H1 (cell line): ENCODE measurements around the gene SUV39H2. TPM values are rescaled to one million over a fixed set of nuclear protein-coding genes. Genes with fewer than 3 reads are reported as not detected.
"Not testable (repeated sequence)": the region's sequence is repeated elsewhere in the genome, so short reads cannot be mapped to it uniquely, and the experiment has no call there.

Source experiments
- CTCF ChIA-PET: fragments of 300-600 bp; sonication (Branson Sonifier 250); formaldehyde crosslinking; loops from one replicate; lab custom pipeline; 2021; ENCODE audit not compliant: partially characterized antibody; lab: Charles Lee
- POLR2A ChIA-PET: fragments of 300-600 bp; sonication (Branson Sonifier 250); formaldehyde crosslinking; loops from one replicate; lab custom pipeline; 2021; ENCODE audit warnings: inconsistent platforms; ENCODE audit not compliant: partially characterized antibody; lab: Charles Lee
- DNase-seq, 2 experiments: peaks; one replicate each; pipeline versions ENCODE4 v3.0.0 to v3.0.0-alpha.2; 2010 to 2022; ENCODE audit warnings: low spot score in 2 of 2, low read depth in 1 of 2, mixed read lengths in 1 of 2
- FAIRE-seq: peaks from 2 replicates; lab custom pipeline; 2011; peaks lifted over from hg19 to GRCh38; lab: Jason Lieb, UNC
- H2AFZ ChIP-seq: 2 replicates; pipeline ENCODE4 v1.8.1; 2012; ENCODE audit warnings: low read length, inconsistent platforms
- H2AK5ac ChIP-seq: 2 replicates; pipeline ENCODE4 v1.6.1; 2013; ENCODE audit warnings: low read depth, low read length
- H2BK120ac ChIP-seq: replicated peaks from 2 replicates; pipeline ENCODE3; 2013; ENCODE audit warnings: low read depth, low read length, inconsistent platforms
- H2BK12ac ChIP-seq: 2 replicates; pipeline ENCODE4 v1.6.1; 2013; ENCODE audit warnings: low read depth, low read length
- H2BK15ac ChIP-seq: 2 replicates; pipeline ENCODE4 v1.6.1; 2013; ENCODE audit warnings: low read length
- H2BK20ac ChIP-seq: 2 replicates; pipeline ENCODE4 v1.6.1; 2013; ENCODE audit warnings: low read length
- H2BK5ac ChIP-seq: 2 replicates; pipeline ENCODE4 v1.6.1; 2013; ENCODE audit warnings: low read depth, low read length
- H3K14ac ChIP-seq: 2 replicates; pipeline ENCODE4 v1.6.1; 2013; ENCODE audit warnings: inconsistent platforms; ENCODE audit not compliant: insufficient read length
- H3K18ac ChIP-seq: 2 replicates; pipeline ENCODE4 v1.6.1; 2013; ENCODE audit warnings: low read length; ENCODE audit errors: extremely low read depth
- H3K23ac ChIP-seq: 2 replicates; pipeline ENCODE4 v1.6.1; 2013; ENCODE audit warnings: inconsistent platforms; ENCODE audit not compliant: insufficient read length
- H3K23me2 ChIP-seq: 2 replicates; pipeline ENCODE4 v1.6.1; 2013; ENCODE audit warnings: low read depth, low read length
- H3K27ac ChIP-seq: 2 replicates; pipeline ENCODE4 v1.6.1; 2011; ENCODE audit warnings: low read depth, low read length, inconsistent platforms
- H3K27me3 ChIP-seq, 4 experiments: replicated peaks in 1 of 4; 1 replicate in 1 of 4; 2 replicates in 3 of 4; pipeline versions ENCODE4 v1.6.1 to v1.8.1; 2011 to 2013; ENCODE audit warnings: low read length in 3 of 4, mild to moderate bottlenecking in 3 of 4, inconsistent platforms in 2 of 4, mixed read lengths in 2 of 4, moderate library complexity in 1 of 4; ENCODE audit not compliant: control insufficient read depth in 3 of 4, insufficient read depth in 3 of 4; ENCODE audit errors: extremely low read depth in 1 of 4
- H3K36me3 ChIP-seq, 4 experiments: 2 replicates each; pipeline versions ENCODE4 v1.6.1 to v1.8.1; 2011 to 2013; ENCODE audit warnings: mild to moderate bottlenecking in 4 of 4, low read length in 3 of 4, moderate library complexity in 2 of 4, control low read depth in 1 of 4, inconsistent platforms in 1 of 4; ENCODE audit not compliant: insufficient read depth in 4 of 4, control insufficient read depth in 2 of 4
- H3K4ac ChIP-seq: replicated peaks from 2 replicates; pipeline ENCODE3; 2013; ENCODE audit warnings: low read length, low read depth, mixed read lengths, inconsistent platforms; ENCODE audit not compliant: insufficient read length
- H3K4me1 ChIP-seq, 4 experiments: replicated peaks in 1 of 4; 1 replicate in 1 of 4; 2 replicates in 3 of 4; pipeline versions ENCODE4 v1.6.1 to v1.8.1; 2011 to 2013; ENCODE audit warnings: low read length in 3 of 4, inconsistent platforms in 2 of 4, mixed read lengths in 1 of 4; ENCODE audit not compliant: insufficient read depth in 4 of 4, control insufficient read depth in 3 of 4
- H3K4me2 ChIP-seq, 2 experiments: 2 replicates each; pipeline versions ENCODE4 v1.6.1 to v1.8.1; 2011 to 2013; ENCODE audit warnings: low read depth in 2 of 2, low read length in 2 of 2, control low read depth in 1 of 2, inconsistent platforms in 1 of 2, mild to moderate bottlenecking in 1 of 2; ENCODE audit not compliant: insufficient read depth in 1 of 2
- H3K4me3 ChIP-seq, 4 experiments: fragments of 200-600, 300-600 bp in 1 of 4; sonication (generic), shearing (Covaris generic), sonication (Bioruptor Twin) in 1 of 4; 2 replicates each; pipeline versions ENCODE4 v1.5.1 to v1.8.1; 2011 to 2016; ENCODE audit warnings: low read length in 4 of 4, low read depth in 3 of 4, control low read depth in 2 of 4, inconsistent platforms in 2 of 4, mild to moderate bottlenecking in 2 of 4, mixed read lengths in 1 of 4, moderate library complexity in 1 of 4; ENCODE audit not compliant: insufficient read depth in 2 of 4; ENCODE audit errors: extremely low read depth in 1 of 4
- H3K56ac ChIP-seq: replicated peaks from 2 replicates; pipeline ENCODE3; 2013; ENCODE audit warnings: low read depth, mild to moderate bottlenecking, mixed read lengths, low read length, inconsistent platforms; ENCODE audit not compliant: insufficient read length
- H3K79me1 ChIP-seq: 2 replicates; pipeline ENCODE4 v1.6.1; 2013; ENCODE audit warnings: low read depth, low read length, control low read depth
- H3K79me2 ChIP-seq, 2 experiments: 2 replicates each; pipeline versions ENCODE4 v1.6.1 to v1.8.1; 2012 to 2013; ENCODE audit warnings: low read length in 2 of 2, mild to moderate bottlenecking in 2 of 2, inconsistent platforms in 1 of 2; ENCODE audit not compliant: insufficient read depth in 2 of 2, control insufficient read depth in 1 of 2
- H3K9ac ChIP-seq, 4 experiments: replicated peaks in 1 of 4; 1 replicate in 1 of 4; 2 replicates in 3 of 4; pipeline versions ENCODE4 v1.6.1 to v1.8.1; 2011 to 2013; ENCODE audit warnings: low read depth in 3 of 4, low read length in 3 of 4, control low read depth in 2 of 4, mild to moderate bottlenecking in 2 of 4, moderate library complexity in 2 of 4, inconsistent platforms in 1 of 4; ENCODE audit errors: extremely low read depth in 1 of 4
- H3K9me3 ChIP-seq, 2 experiments: 2 replicates each; pipeline versions ENCODE4 v1.6.1 to v1.8.1; 2012 to 2013; ENCODE audit warnings: mild to moderate bottlenecking in 2 of 2, moderate library complexity in 2 of 2, control low read depth in 1 of 2, inconsistent platforms in 1 of 2, low read depth in 1 of 2, low read length in 1 of 2, mixed read lengths in 1 of 2; ENCODE audit not compliant: insufficient read depth in 2 of 2
- H4K20me1 ChIP-seq, 2 experiments: replicated peaks in 1 of 2; 2 replicates each; pipeline versions ENCODE3 to v1.8.1; 2011 to 2013; ENCODE audit warnings: inconsistent platforms in 2 of 2, low read length in 2 of 2, mild to moderate bottlenecking in 1 of 2; ENCODE audit not compliant: insufficient read depth in 2 of 2, control insufficient read depth in 1 of 2
- H4K5ac ChIP-seq: 2 replicates; pipeline ENCODE4 v1.6.1; 2013; ENCODE audit warnings: low read length, low read depth, mixed read lengths, inconsistent platforms; ENCODE audit not compliant: insufficient read length
- H4K8ac ChIP-seq: 2 replicates; pipeline ENCODE4 v1.8.0; 2013; ENCODE audit warnings: mild to moderate bottlenecking, moderate library complexity, low read length, inconsistent platforms; ENCODE audit not compliant: insufficient read depth; ENCODE audit errors: extremely low read depth
- H4K91ac ChIP-seq: replicated peaks from 2 replicates; pipeline ENCODE3; 2013; ENCODE audit warnings: low read length, mixed read lengths, inconsistent platforms; ENCODE audit not compliant: insufficient read length
- WGBS, 2 experiments: shearing (Covaris generic) in 1 of 2; methylation state at CpG; one replicate each; pipeline versions ENCODE4 v1.1.6 to v1.1.7; 2013 to 2015; ENCODE audit warnings: low lambda C conversion rate in 2 of 2, mixed read lengths in 2 of 2, inconsistent platforms in 1 of 2, low coverage in 1 of 2, missing lambda C conversion rate in 1 of 2; ENCODE audit not compliant: insufficient replicate concordance in 2 of 2, insufficient coverage in 1 of 2, insufficient read length in 1 of 2; ENCODE audit errors: extremely low coverage in 1 of 2, missing lambda C conversion rate in 1 of 2; 5-methylcytosine and 5-hydroxymethylcytosine counted together
- polyA plus RNA-seq, 7 experiments: library from polyadenylated mRNA; depleted of rRNA in 3 of 7; stranded (reverse) in 5 of 7; unstranded in 2 of 7; fragments of >200 nt in 5 of 7; fragments of 200-250 nt in 2 of 7; gene quantifications; 1 replicate in 5 of 7; 2 replicates in 1 of 7; 4 replicates in 1 of 7; pipeline versions ENCODE4 v1.2.1 to v1.2.3, GENCODE V29; 2011 to 2013; ENCODE audit warnings: missing spikeins in 2 of 7, mixed read lengths in 2 of 7
- total RNA-seq: library from RNA; stranded (reverse); fragmentation: NEBNext Ultra II Directional; extraction: Animal tissue kit (Norgen Biotek cat#: 25700); gene quantifications from 2 replicates; pipeline ENCODE4 v1.2.1, GENCODE V29; 2021

The SUV39H2 gene
- total and polyA plus RNA-seq, 2 of the 8 experiments (the other 6 are each of a cell fraction or from before 2014, with no cell fraction given): 19.4 to 62.3 TPM

- H4K91ac ChIP-seq, H3K27me3 ChIP-seq, H4K8ac ChIP-seq, H3K23me2 ChIP-seq, H3K4me2 ChIP-seq, FAIRE-seq, H3K79me1 ChIP-seq, H2AK5ac ChIP-seq, H3K4me1 ChIP-seq, H3K27ac ChIP-seq, H2BK15ac ChIP-seq, H3K4me3 ChIP-seq, H2BK5ac ChIP-seq, H2BK12ac ChIP-seq, DNase-seq, H3K23ac ChIP-seq, H3K9me3 ChIP-seq, H3K56ac ChIP-seq, H3K4ac ChIP-seq, H4K5ac ChIP-seq, H2BK20ac ChIP-seq, H4K20me1 ChIP-seq, H3K9ac ChIP-seq, H3K14ac ChIP-seq, CTCF ChIA-PET, H2AFZ ChIP-seq, H3K79me2 ChIP-seq, H3K18ac ChIP-seq, POLR2A ChIA-PET, H2BK120ac ChIP-seq: not testable (repeated sequence)
- WGBS, 2 experiments: 70% methylated on average over 2 of the region's 3 CpGs; no CpG with 5 or more reads in 1 of the 2 experiments
- peaks cover 0 to 34% (median 20%) of the 10 kb centered on the region in 4 experiments; a peak in 6 of 8 replicates for H3K36me3 ChIP-seq
Observed at GRCh38 chr10:14864871-14865270, 13.8 kb upstream of the SUV39H2 start.
